Stimulated activated effector memory CD8-positive, alpha-beta T cell treated with anti-CD3 and anti-CD28 coated beads, Interleukin-12 subunit alpha, Interleukin-12 subunit beta, amount 100 ng/mL, for 72 hours (primary cell): ENCODE data around the gene DTX3L.

Source experiments
- ATAC-seq: fragments of 150-1000 bp; cut with Tn5 transposase; 2 replicates; pipeline ENCODE4 v1.10.0; 2021
- DNase-seq, 2 donors: peaks; one replicate each; pipeline ENCODE4 v3.0.0; 2021 to 2022; ENCODE audit warnings: low spot score in 2 of 2
- H3K27ac Mint-ChIP-seq: one replicate; pipeline ENCODE4 v1.8.0; 2022; ENCODE audit warnings: mild to moderate bottlenecking, mixed read lengths
- H3K36me3 Mint-ChIP-seq: one replicate; pipeline ENCODE4 v1.8.0; 2022; ENCODE audit warnings: mild to moderate bottlenecking, mixed read lengths
- H3K4me1 Mint-ChIP-seq: one replicate; pipeline ENCODE4 v1.8.0; 2022; ENCODE audit warnings: mixed read lengths
- H3K4me3 Mint-ChIP-seq: one replicate; pipeline ENCODE4 v1.8.0; 2022; ENCODE audit warnings: mild to moderate bottlenecking, mixed read lengths
- H3K9me3 Mint-ChIP-seq: one replicate; pipeline ENCODE4 v1.8.0; 2022; ENCODE audit warnings: mixed read lengths

DTX3L gene

DNA sequence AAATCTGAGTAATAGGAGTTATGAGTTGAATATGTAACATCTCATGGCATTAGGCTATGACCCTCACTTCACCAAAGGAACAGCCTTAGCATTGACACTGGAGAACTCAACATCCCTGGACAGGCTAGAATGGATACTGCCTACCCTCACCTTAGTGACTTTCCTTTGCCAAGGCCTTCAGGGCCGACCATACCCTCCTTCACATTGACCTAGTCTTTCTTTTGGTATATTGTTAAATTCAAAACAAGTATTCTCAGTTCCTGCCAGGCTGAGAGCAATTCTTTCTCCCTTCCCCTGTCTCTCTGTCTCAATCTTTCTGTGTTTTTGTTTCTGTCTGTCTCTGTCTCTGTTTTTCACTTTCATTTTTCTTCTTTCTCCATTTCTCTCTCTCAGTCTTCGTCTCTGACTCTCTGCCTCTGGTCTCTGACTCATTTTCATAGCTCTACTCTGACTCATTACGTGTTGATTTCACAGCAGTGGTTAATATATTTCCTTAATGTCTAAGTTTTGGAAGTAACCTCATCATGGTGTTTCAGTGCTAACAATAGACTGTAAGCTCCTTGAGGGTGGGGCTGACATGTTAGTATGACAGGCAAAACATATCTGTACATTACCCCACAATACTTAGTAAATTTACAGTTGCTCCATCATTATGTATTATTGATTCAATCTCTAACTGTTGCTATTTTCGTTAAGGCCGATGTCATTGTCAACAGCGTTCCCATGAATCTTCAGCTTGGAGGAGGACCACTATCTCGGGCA is 45.8 kb downstream of the DTX3L start:
- Mint-ChIP-seq H3K36me3 (peaks cover 40% of the 10 kb centered on the region), H3K4me1 (peaks cover 7% of the 10 kb centered on the region), H3K27ac (no peak overlapping the region), H3K4me3 (peak overlapping the region; percentile 3), H3K9me3 (no peaks in the 10 kb centered on the region)
- ATAC-seq (peak; percentile 98), DNase-seq (peak; percentile 7 to 74)

DNA sequence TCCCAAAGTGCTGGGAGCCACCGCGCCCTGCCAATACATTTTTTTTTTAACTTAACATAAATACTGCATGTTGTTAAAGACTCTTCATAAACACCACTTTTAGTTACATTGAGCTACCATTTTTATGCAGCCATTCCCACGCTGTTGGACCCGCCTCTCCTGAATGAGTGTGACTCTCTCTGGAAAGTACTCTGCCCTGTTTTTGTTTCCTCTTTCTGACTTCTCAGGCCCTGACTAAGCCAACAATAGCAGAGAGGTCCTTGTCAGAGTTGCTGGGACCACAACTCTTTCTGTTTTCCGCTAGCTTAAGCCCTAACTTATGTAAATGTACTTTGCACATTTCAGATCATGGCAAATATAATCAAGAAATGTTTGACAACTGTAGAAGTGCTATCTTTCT is 48.6 kb downstream of the DTX3L start:
- Mint-ChIP-seq H3K9me3 (no peaks in the 10 kb centered on the region), H3K4me1 (peaks cover 7% of the 10 kb centered on the region), H3K4me3 (no peak overlapping the region), H3K36me3 (peaks cover 62% of the 10 kb centered on the region), H3K27ac (no peak overlapping the region)
- ATAC-seq: no peak
- DNase-seq: no peak

DNA sequence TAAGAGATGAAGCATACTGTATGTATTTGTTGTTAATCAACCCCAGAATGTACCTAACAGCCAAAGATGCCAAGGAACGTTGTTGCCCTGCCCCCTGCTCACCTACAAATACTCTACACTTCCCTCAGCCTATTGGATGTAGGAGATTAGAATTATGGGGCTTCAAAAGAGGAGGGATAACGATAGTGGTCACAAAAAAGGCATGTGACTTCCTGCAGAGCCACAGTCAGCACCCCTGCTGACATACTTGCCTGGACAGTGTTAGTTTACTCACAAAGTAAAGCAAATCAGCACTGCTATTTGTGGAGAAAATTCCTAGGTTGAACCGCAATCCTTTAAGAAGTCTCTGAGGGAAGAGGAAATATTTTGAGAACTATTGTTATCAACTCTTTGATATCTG is 51.2 kb downstream of the DTX3L start:
- ATAC-seq (no peak), DNase-seq (no peak)
- Mint-ChIP-seq H3K27ac (no peak overlapping the region), H3K36me3 (peaks cover 79% of the 10 kb centered on the region), H3K4me1 (peaks cover under 1% of the 10 kb centered on the region), H3K4me3 (no peak overlapping the region), H3K9me3 (no peaks in the 10 kb centered on the region)

DNA sequence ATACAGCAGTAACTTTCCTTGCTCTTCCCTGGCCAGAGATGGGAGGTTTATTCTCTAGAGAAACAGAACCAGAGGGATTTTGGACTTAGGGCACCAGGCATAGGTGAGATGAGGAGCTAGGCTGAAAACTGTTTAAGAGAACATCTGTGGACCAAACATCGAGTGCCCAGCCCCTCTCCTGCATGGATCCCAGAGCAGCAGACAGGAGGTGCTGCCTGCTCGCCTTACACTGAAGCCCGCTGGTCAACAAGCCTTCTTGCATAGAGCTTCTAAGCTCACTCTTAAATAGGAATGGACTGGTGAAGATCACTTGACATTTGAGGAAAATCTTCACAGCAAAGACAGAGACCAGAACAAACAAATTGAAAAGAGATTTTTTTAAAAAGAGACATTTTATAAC is 54.5 kb downstream of the DTX3L start:
- Mint-ChIP-seq H3K36me3 (peaks cover 77% of the 10 kb centered on the region), H3K4me3 (no peak overlapping the region), H3K9me3 (no peaks in the 10 kb centered on the region), H3K4me1 (peaks cover 6% of the 10 kb centered on the region), H3K27ac (peak overlapping the region; percentile 17)
- DNase-seq (no peak), ATAC-seq (no peak)

DNA sequence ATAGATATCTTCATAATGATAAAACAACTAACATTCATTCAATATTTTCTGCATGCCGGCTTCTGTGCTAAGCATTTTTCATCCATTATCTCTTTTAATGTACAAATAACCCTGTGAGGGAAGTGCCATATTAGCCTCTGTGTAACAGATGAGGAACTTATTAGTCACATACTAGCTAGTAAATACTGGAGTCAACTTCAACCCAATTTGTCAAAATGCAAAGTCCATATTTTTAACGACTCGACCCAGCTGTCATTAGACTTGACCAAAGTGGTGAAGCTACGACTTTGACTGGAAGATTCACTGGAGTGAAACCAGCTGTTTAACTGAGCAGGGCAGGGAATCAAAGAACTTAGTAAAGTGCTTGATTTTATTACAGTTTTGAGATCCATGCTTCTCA is 54.9 kb downstream of the DTX3L start:
- Mint-ChIP-seq H3K4me1 (peaks cover 6% of the 10 kb centered on the region), H3K9me3 (no peaks in the 10 kb centered on the region), H3K36me3 (peaks cover 75% of the 10 kb centered on the region), H3K4me3 (no peak overlapping the region), H3K27ac (no peak overlapping the region)
- DNase-seq (no peak), ATAC-seq (no peak)

DNA sequence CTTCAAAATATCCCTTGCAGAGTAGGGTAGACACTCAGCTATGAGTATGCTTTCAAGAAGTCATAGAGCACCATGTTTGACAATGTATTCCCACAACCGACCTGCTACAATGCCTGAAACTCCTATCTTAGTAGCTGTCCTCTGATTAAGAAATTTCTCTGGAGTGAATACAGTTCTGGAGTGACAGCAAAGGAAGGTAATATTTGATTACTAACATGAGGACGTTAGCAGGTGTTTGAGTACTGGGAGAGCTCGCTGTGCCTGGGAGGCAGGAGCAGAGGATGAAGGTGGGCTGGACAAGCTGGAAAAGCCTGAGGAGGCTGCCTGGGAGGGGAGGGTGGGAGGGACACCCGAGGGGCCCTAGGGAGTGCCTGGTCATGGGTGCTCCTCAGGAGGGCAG is 56.3 kb downstream of the DTX3L start:
- Mint-ChIP-seq H3K4me3 (no peak overlapping the region), H3K36me3 (peaks cover 71% of the 10 kb centered on the region), H3K27ac (no peak overlapping the region), H3K4me1 (peaks cover 6% of the 10 kb centered on the region), H3K9me3 (no peaks in the 10 kb centered on the region)
- DNase-seq (no peak), ATAC-seq (no peak)

DNA sequence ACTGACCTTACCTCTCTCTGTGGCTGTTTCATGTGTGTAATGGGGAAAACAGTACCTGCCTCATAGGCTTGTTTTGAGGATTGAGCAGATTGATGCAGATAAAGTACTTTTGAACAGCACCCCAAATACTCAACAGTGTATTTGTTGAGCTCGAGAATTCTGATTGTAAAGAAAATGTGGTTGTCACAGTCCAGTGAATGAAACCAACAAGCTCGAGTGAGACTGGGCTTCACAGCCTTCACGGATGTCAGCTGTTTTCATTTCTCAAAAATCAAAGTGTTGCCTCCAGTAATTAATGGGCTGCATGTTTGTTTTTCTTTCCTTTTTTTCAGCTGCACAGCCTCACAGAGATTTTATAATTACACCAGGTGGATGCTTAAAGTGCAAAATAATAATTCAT is 57.0 kb downstream of the DTX3L start:
- no peak overlapping the region for H3K4me3 Mint-ChIP-seq
- no peaks in the 10 kb centered on the region for H3K9me3 Mint-ChIP-seq
- DNase-seq (no peak), ATAC-seq (no peak)
- no peak overlapping the region for H3K27ac Mint-ChIP-seq
- peaks cover 6% of the 10 kb centered on the region for H3K4me1 Mint-ChIP-seq
- peaks cover 64% of the 10 kb centered on the region for H3K36me3 Mint-ChIP-seq

DNA sequence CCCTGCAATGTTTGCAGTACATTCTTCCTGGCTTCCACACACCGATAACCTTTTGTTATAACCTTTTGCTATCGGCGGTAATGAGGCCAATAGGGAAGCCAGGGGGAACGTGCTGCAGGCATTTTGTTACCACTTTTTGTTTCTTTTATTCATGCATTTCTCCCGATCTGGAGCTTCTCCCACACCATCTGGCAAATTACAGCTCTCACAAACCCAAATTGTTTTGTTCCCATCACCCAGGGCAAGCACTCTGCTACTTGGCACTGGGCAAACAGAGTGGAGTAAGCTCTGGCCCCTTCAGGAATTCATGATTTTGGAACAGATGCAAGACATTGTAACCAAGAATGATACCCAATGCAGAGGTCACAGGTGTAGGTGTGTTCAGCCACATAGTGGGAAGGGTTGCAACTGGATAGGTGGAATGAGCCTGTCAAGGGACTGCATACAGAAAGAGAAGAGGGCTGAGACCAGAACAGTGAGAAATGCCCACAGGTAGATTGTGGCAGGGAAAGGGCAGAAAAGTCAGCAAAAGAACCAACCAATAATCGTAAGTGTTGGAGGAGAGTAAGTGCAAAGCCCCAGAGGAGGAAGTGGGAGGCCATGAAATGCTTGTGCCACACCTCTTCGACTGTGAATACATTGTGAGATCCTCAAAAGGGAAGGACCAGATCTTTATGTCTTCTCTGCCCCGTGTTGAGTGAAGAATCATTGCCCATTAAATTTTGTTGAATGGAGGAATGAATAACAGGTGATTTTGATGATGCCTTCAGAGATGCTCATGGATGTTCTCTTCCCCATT is 59.1 kb downstream of the DTX3L start:
- peaks cover 6% of the 10 kb centered on the region for H3K4me1 Mint-ChIP-seq
- no peak overlapping the region for H3K4me3 Mint-ChIP-seq
- DNase-seq (no peak), ATAC-seq (no peak)
- H3K36me3 Mint-ChIP-seq: peaks cover 61% of the 10 kb centered on the region
- peak overlapping the region; percentile 18 for H3K27ac Mint-ChIP-seq
- H3K9me3 Mint-ChIP-seq: no peaks in the 10 kb centered on the region
